Stimulated activated CD8-positive, alpha-beta memory T cell treated with anti-CD3 and anti-CD28 coated beads, Interleukin-7, amount 100 ng/mL, for 1 hour (primary cell): ENCODE results near the gene GPR160.
"Not testable (repeated sequence)": the region's sequence is repeated elsewhere in the genome, so short reads cannot be mapped to it uniquely, and the experiment has no call there.

Source experiments
- DNase-seq, 2 donors: peaks; one replicate each; pipeline ENCODE4 v3.0.0-alpha.2; 2020; ENCODE audit warnings: low read depth in 2 of 2

GPR160 gene

GRCh38 chr3:170111147-170111771 lies 73.5 kb downstream of the GPR160 start:
- no peak for DNase-seq

- not testable (repeated sequence) for DNase-seq
Measured at GRCh38 chr3:170114165-170114564, 76.4 kb downstream of the GPR160 start.

- no peak for DNase-seq
Measured at GRCh38 chr3:170117134-170117533, 79.3 kb downstream of the GPR160 start.

GRCh38 chr3:170128259-170128976 lies 90.6 kb downstream of the GPR160 start:
- no peak for DNase-seq

GRCh38 chr3:170128977-170129431 lies 91.2 kb downstream of the GPR160 start:
- DNase-seq = no peak

GRCh38 chr3:170130532-170130931 lies 92.7 kb downstream of the GPR160 start:
- DNase-seq = no peak

- DNase-seq = no peak
Measured at GRCh38 chr3:170132335-170132734, 94.5 kb downstream of the GPR160 start.
